Measurements from ENCODE around the gene SCAMP2.

- no peak for TF ChIP-seq CTCF (conservative IDR thresholded peaks at IDR 0.05; ENCODE audit: low read depth, low read length)
- no peak for TF ChIP-seq EZH2 (IDR thresholded peaks at IDR 0.05; ENCODE audit: borderline replicate concordance, low read depth, low read length, poor library complexity, severe bottlenecking)
These were observed 70.9 kb downstream of the SCAMP2 start for GRCh38 chr15:74802290-74802689.
